MCF 10A (cell line): ENCODE data around the gene PRR15L. TPM values are rescaled to one million over a fixed set of nuclear protein-coding genes. Genes with fewer than 3 reads are reported as not detected.

Experiments used
- BruUV-seq: library from RNA; stranded (reverse); fragments of 400-500 nt; replicated peaks from 2 replicates; lab custom pipeline; 2021; lab: Mats Ljungman, UMichigan
- CTCF ChIA-PET: fragments of 300-600 bp; sonication (Branson Sonifier 250); formaldehyde crosslinking; extraction: SDS; loops from one replicate; lab custom pipeline; 2021; ENCODE audit warnings: antibody characterized with exemption, inconsistent platforms; lab: Yijun Ruan, JAX
- POLR2A ChIA-PET: fragments of 300-600, 350-650 bp; sonication (Branson Sonifier 250); formaldehyde crosslinking; extraction: SDS; loops from one replicate; lab custom pipeline; 2020; ENCODE audit warnings: antibody characterized with exemption, inconsistent platforms; lab: Yijun Ruan, JAX
- DNase-seq: peaks from one replicate; pipeline ENCODE4 v3.0.0-alpha.2; 2018; ENCODE audit not compliant: unreplicated experiment
- H3K27ac Mint-ChIP-seq: one replicate; pipeline ENCODE4 v1.8.0; 2022; ENCODE audit warnings: mild to moderate bottlenecking, low read depth, mixed read lengths; ENCODE audit not compliant: unreplicated experiment
- H3K27me3 Mint-ChIP-seq: one replicate; pipeline ENCODE4 v1.8.0; 2022; ENCODE audit warnings: mixed read lengths; ENCODE audit not compliant: insufficient read depth, unreplicated experiment
- H3K36me3 Mint-ChIP-seq: one replicate; pipeline ENCODE4 v1.8.0; 2022; ENCODE audit warnings: mild to moderate bottlenecking, moderate library complexity, mixed read lengths; ENCODE audit not compliant: insufficient read depth, unreplicated experiment
- H3K4me1 Mint-ChIP-seq: one replicate; pipeline ENCODE4 v1.8.0; 2022; ENCODE audit warnings: mixed read lengths; ENCODE audit not compliant: insufficient read depth, unreplicated experiment
- H3K4me3 Mint-ChIP-seq: one replicate; pipeline ENCODE4 v1.8.0; 2022; ENCODE audit warnings: mild to moderate bottlenecking, moderate library complexity, mixed read lengths; ENCODE audit not compliant: unreplicated experiment
- H3K9me3 Mint-ChIP-seq: one replicate; pipeline ENCODE4 v1.8.0; 2022; ENCODE audit warnings: mixed read lengths; ENCODE audit not compliant: unreplicated experiment
- CTCF ChIP-seq: fragments of 200-600 bp; IDR thresholded peaks from one replicate; pipeline ENCODE4 v1.8.0; 2022; ENCODE audit warnings: antibody characterized with exemption, mild to moderate bottlenecking; ENCODE audit not compliant: unreplicated experiment
- intact Hi-C: fragments of 100-400 bp; cut with micrococcal nuclease; formaldehyde crosslinking; loops from 2 replicates; pipeline ENCODE4 v1.14.1; 2022
- total RNA-seq: library from RNA; stranded (reverse); gene quantifications from 2 replicates; pipeline ENCODE4 v1.2.3, GENCODE V29; 2022

Gene PRR15L
- total RNA-seq, 1 experiment from 2014 or later = not detected

DNA sequence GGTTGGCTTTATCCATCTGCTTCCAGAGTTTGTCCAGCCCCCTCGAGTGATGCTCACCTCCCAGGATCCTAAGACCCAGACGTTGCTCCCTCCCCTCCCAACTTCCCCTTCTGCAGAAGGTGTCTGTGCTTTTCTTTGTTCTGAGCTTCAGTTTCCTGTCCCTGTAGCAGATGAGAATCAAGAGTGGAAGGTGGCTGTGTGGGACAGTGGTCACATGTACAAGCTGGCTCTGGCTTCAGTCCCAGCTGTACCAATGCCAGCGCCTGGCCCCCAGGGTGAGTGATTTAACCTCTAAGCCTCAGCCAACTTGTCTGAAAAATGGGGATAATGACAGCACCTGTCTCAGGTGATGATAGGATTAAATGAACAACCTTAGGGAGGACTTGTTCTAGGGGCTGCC is 7.7 kb downstream of the PRR15L start:
- TF ChIP-seq CTCF = no peak
- no TSS peak for BruUV-seq
- Mint-ChIP-seq H3K4me1 (peaks cover 20% of the 10 kb centered on the region), H3K4me3 (peak overlapping the region; percentile 49), H3K27ac (peak overlapping the region; percentile 21), H3K36me3 (peaks cover 39% of the 10 kb centered on the region), H3K9me3 (no peaks in the 10 kb centered on the region), H3K27me3 (no peaks in the 10 kb centered on the region)
- CTCF ChIA-PET = interaction anchor here (0.6 to 15.6 kb wide), 18 partner anchors 9 to 943 kb away, joined by 3 to 336 read pairs (median 6); partner anchors contain the start of genes ATP5MC1, CDK5RAP3, PRR15L and SCRN2
- intact Hi-C loops = loop anchor here (1.0 to 5.0 kb wide), 4 partner anchors 20 to 182 kb away; no protein-coding TSS in a partner anchor
- POLR2A ChIA-PET = interaction anchor here (0.7 to 11.7 kb wide), 10 partner anchors 8 to 100 kb away, joined by 3 to 256 read pairs (median 8); partner anchors contain the start of genes CDK5RAP3, PNPO, PRR15L and SP2
- no peak for DNase-seq

DNA sequence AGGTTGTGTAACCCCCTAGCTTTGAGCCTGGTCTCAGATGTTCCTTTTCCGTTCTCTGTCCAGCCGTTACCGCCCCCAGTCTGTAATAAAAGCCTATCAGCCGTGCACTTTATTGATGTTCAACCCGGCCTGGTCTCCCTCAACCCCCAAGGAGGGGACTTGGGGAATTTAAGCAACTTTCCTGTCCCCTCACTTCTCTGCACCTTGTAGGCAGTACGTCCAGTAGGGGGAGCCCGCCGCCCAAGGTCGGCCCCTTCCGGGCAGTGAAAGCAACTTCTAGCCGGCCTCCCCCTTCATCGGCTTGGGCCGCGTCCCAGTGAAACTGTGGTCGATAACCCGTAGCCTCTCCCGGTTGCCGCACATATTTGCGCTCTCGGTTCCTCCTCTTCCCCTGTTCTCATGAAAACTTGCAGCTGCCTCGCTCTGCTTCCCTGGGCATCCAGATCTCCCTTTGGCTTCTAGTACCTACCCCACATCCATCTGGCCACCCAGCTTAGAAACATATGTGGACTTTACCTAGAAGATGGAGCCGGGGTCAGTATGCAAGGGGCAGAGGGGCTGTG is 8.4 kb downstream of the PRR15L start:
- Mint-ChIP-seq H3K4me1 (peaks cover 15% of the 10 kb centered on the region), H3K27me3 (no peaks in the 10 kb centered on the region), H3K4me3 (peak overlapping the region; percentile 49), H3K27ac (peak overlapping the region; percentile 21), H3K36me3 (peaks cover 39% of the 10 kb centered on the region), H3K9me3 (no peaks in the 10 kb centered on the region)
- BruUV-seq = no TSS peak
- ChIA-PET POLR2A (interaction anchor here (0.5 to 11.7 kb wide), 15 partner anchors 7 to 125 kb away, joined by 3 to 256 read pairs (median 4); partner anchors contain the start of genes CDK5RAP3, PNPO, PRR15L and SP2), CTCF (interaction anchor here (0.6 to 15.6 kb wide), 26 partner anchors 10 to 542 kb away, joined by 3 to 336 read pairs (median 4); partner anchors contain the start of genes CDK5RAP3, PRR15L and SCRN2)
- TF ChIP-seq CTCF = peak; percentile 86
- peak; percentile 86 for DNase-seq
- intact Hi-C loops = loop anchor here (1.0 to 5.0 kb wide), 4 partner anchors 21 to 183 kb away; no protein-coding TSS in a partner anchor

DNA sequence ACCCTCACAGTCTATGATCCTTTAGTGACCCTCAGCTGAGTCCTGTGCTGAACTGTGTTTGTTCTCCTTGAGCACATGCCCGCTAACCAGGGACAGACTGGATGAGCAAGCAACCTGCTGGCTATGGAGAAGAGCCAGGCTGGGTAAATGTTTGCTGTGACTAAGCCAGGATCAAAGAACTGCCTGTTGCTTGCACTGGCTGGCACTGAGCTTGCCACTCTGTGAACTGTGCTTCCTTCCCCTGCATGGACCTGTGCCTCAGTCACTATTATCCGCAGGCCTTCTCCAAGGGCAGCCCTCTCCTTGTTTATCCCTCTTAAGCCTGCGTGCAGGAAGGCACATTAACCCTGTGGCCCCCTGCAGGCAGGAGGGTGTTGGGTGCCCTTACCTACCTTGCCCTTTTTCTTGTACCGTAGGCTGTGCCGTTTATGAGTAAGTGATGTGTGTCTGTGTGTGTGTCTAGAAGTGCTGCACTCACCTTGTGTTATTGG is 8.9 kb downstream of the PRR15L start:
- ChIA-PET POLR2A (interaction anchor here (0.5 to 11.7 kb wide), 14 partner anchors 9 to 125 kb away, joined by 3 to 256 read pairs (median 4); partner anchors contain the start of genes CDK5RAP3, PRR15L and SP2), CTCF (interaction anchor here (0.6 to 15.6 kb wide), 22 partner anchors 10 to 543 kb away, joined by 3 to 336 read pairs (median 4); partner anchors contain the start of genes CDK5RAP3, PRR15L and SCRN2)
- intact Hi-C loops = loop anchor here (1.0 to 5.0 kb wide), 4 partner anchors 22 to 184 kb away; no protein-coding TSS in a partner anchor
- TF ChIP-seq CTCF = no peak
- Mint-ChIP-seq H3K27ac (peak overlapping the region; percentile 21), H3K9me3 (no peaks in the 10 kb centered on the region), H3K4me3 (no peak overlapping the region), H3K4me1 (peaks cover 14% of the 10 kb centered on the region), H3K27me3 (no peaks in the 10 kb centered on the region), H3K36me3 (peaks cover 38% of the 10 kb centered on the region)
- BruUV-seq = no TSS peak
- DNase-seq = peak; percentile 38
